GM12891 (cell line): Measurements from ENCODE around the gene CDC42BPA.

Source experiments
- PAX5 ChIP-seq: IDR thresholded peaks from 2 replicates; pipeline ENCODE4 v1.6.1; 2011; ENCODE audit warnings: low read length, moderate library complexity, mild to moderate bottlenecking; ENCODE audit not compliant: insufficient read depth, severe bottlenecking
- POLR2A ChIP-seq: IDR thresholded peaks from 2 replicates; pipeline ENCODE4 v1.6.1; 2011; ENCODE audit warnings: low read depth, low read length, control low read depth
- POLR2AphosphoS5 ChIP-seq: IDR thresholded peaks from 2 replicates; pipeline ENCODE4 v1.6.1; 2011; ENCODE audit warnings: low read depth, low read length, control low read depth
- TAF1 ChIP-seq: IDR thresholded peaks from 2 replicates; pipeline ENCODE4 v1.6.1; 2011; ENCODE audit warnings: low read depth, low read length, control low read depth

DNA sequence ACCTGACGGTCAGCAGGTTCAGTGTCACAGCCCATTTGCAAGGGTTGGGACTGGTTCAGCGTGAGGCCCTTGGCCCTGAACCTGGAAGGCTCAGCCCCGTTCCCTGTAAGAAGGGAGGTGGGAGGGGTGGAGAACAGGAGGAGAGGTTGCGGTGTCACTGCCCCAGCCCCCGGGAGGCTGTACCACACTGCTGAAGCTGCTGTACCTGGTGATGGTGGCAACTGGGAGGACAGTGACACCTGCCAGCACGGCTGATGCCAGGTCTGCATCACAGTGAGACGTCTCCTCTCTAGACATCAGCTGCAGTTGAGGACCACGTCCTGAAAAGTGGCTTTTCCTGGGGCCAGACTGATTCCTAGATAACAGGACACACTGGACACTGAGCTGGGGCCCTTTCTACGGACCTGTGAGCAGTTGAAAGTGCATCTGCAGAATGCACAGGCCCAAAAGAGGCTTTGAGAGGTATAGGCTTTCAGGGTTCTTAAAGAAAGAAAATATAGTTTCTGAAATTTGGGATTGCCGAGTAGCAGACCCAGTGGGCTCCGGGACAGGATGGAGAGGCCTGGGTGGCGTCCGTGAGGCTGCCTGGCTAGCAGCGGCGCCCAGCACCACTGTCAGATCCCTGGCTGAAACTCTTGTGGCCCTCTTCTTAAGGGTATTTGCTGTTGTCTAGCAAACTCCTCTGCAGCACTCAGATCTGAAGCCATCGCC, 330.5 kb downstream of the CDC42BPA start:
- TF ChIP-seq TAF1 (no peak), POLR2A (no peak), POLR2AphosphoS5 (no peak), PAX5 (no peak)
